ENCODE results near the gene RPH3AL. TPM values are rescaled to one million over a fixed set of nuclear protein-coding genes. Genes with fewer than 3 reads are reported as not detected.
A peak's percentile ranks its signal among the peaks of the same experiment; 100 is the strongest.
"Not testable (repeated sequence)": the region's sequence is repeated elsewhere in the genome, so short reads cannot be mapped to it uniquely, and the experiment has no call there.

The RPH3AL gene
- total RNA-seq, 6 donors from 2014 or later: 33.6 to 93.2 (median 54.3) TPM

DNA sequence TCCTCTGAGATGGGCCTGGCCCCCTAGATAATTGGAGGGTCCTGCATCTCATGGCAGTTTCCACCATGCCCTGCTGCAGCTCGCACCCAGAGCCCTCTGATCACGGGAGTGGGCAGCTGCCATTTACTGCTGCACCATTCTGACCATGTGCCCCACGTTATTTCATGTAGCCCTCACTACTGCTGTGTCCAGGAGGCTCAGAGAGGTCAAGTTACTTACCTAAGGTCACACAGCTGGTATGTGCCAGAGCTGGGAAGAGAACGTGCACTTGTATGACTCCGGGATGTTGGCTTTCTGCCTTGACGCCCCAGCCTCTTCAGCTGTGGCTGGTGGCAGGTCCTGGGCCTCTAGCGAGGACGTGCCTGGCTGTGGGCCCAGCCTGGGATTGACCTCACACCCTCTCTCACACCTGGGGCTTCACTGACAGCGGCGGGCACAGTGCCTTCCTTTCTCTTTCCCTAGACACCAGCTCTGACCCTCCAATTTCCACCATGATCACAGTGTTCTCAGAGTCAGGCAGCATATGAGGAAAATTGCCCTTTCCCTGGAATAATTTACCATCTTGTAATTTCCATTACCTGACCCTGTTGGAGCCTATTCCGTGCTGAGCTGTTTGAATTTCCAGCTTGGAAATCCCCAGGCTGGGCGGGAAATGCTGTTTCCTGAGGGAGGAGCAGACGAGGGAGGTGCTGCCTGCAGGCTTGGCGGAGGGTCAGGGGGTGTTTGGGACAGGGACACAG lies 152.6 kb downstream of the RPH3AL start:
- no peak for TF ChIP-seq EP300 (IDR thresholded peaks at IDR 0.05)
- TF ChIP-seq POLR2AphosphoS5 (IDR thresholded peaks at IDR 0.05): peak in 1 of 2 donors; percentile 27
- ATAC-seq (ENCODE audit: low FRiP score in 2 of 2) (peak in 1 of 2 donors; percentile 52), DNase-seq (peak; percentile 54 to 72)
- Histone ChIP-seq H3K27me3 (no peaks in the 10 kb centered on the region), H3K4me1 (peaks cover 14 to 17% (median 16%) of the 10 kb centered on the region in 4 donors), H3K27ac (peak overlapping the region in 3 of 4 donors; percentile 2 to 37 (median 35)), H3K36me3 (no peaks in the 10 kb centered on the region), H3K9me3 (no peaks in the 10 kb centered on the region), H3K4me3 (no peak overlapping the region)
- 38 to 41% methylated on average over 12 to 14 of the region's 14 CpGs for WGBS, 2 donors

DNA sequence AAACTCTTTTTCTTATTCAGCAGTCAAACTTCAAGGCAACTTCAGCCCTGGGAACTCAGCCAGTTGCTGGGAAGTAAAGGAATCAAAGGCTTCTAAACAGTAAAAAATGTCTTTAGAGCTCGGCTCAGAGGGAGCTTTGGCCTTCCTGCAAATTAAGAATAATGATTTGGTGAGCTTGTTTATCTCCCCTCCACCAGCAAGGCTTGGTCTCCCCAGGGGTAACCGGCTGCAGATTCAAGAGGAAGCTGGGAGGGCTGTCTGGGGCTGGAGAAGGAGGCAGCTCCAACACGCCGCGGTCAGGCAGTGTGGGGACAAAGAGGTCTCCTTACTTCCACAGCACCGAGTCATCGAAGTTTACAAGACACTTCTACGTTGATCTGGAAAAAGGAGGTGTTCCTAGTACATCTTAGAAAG lies 153.4 kb downstream of the RPH3AL start:
- ATAC-seq (ENCODE audit: low FRiP score in 2 of 2): no peak
- no peak for DNase-seq
- TF ChIP-seq POLR2A (IDR thresholded peaks at IDR 0.05) (no peak), EP300 (IDR thresholded peaks at IDR 0.05) (no peak), CTCF (IDR thresholded peaks at IDR 0.05) (no peak), POLR2AphosphoS5 (IDR thresholded peaks at IDR 0.05) (no peak)
- Histone ChIP-seq H3K9me3 (no peaks in the 10 kb centered on the region), H3K36me3 (no peaks in the 10 kb centered on the region), H3K27me3 (peaks cover 0 to 2% (median 0%) of the 10 kb centered on the region in 4 donors), H3K4me1 (peaks cover 14 to 17% (median 16%) of the 10 kb centered on the region in 4 donors), H3K4me3 (no peak overlapping the region), H3K27ac (no peak overlapping the region)
- 2 to 5% methylated on average over 8 of the region's 8 CpGs for whole genome bisulfite sequencing, 2 donors

DNA sequence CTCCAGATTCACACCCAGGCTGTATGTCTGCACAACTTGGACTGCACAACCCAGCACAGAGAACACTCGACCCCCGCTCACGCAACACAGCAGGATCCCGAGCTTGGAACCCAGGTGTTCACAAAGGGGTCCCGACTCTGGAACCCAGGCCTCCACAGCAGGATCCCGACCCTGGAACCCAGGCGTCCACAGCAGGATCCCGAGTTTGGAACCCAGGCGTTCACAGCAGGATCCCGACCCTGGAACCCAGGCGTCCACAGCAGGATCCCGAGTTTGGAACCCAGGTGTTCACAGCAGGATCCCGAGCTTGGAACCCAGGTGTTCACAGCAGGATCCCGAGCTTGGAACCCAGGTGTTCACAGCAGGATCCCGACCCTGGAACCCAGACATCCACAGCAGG lies 154.4 kb downstream of the RPH3AL start:
- not testable (repeated sequence) for H3K36me3 ChIP-seq; H3K9me3 ChIP-seq; ATAC-seq (ENCODE audit: low FRiP score in 2 of 2); H3K27ac ChIP-seq; DNase-seq; H3K27me3 ChIP-seq; H3K4me3 ChIP-seq
- WGBS, 2 donors: 91% methylated on average over 10 to 15 of the region's 15 CpGs
- H3K4me1 ChIP-seq: peaks cover 14 to 17% (median 16%) of the 10 kb centered on the region in 4 donors

GRCh38 chr17:197352-197751 lies 155.3 kb downstream of the RPH3AL start:
- H3K4me1 ChIP-seq: peaks cover 14 to 17% (median 16%) of the 10 kb centered on the region in 4 donors
- no peaks in the 10 kb centered on the region for H3K36me3 ChIP-seq
- 88 to 100% methylated on average over 1 to 2 of the region's 2 CpGs for WGBS, 2 donors
- H3K27ac ChIP-seq: no peak overlapping the region
- H3K9me3 ChIP-seq: no peaks in the 10 kb centered on the region
- ATAC-seq (ENCODE audit: low FRiP score in 2 of 2) (no peak), DNase-seq (no peak)
- peaks cover 0 to 2% (median 0%) of the 10 kb centered on the region in 4 donors for H3K27me3 ChIP-seq
- no peak overlapping the region for H3K4me3 ChIP-seq
- TF ChIP-seq POLR2A (IDR thresholded peaks at IDR 0.05): no peak
- TF ChIP-seq POLR2AphosphoS5 (IDR thresholded peaks at IDR 0.05): no peak
- TF ChIP-seq EP300 (IDR thresholded peaks at IDR 0.05): no peak
- no peak for TF ChIP-seq CTCF (IDR thresholded peaks at IDR 0.05)

DNA sequence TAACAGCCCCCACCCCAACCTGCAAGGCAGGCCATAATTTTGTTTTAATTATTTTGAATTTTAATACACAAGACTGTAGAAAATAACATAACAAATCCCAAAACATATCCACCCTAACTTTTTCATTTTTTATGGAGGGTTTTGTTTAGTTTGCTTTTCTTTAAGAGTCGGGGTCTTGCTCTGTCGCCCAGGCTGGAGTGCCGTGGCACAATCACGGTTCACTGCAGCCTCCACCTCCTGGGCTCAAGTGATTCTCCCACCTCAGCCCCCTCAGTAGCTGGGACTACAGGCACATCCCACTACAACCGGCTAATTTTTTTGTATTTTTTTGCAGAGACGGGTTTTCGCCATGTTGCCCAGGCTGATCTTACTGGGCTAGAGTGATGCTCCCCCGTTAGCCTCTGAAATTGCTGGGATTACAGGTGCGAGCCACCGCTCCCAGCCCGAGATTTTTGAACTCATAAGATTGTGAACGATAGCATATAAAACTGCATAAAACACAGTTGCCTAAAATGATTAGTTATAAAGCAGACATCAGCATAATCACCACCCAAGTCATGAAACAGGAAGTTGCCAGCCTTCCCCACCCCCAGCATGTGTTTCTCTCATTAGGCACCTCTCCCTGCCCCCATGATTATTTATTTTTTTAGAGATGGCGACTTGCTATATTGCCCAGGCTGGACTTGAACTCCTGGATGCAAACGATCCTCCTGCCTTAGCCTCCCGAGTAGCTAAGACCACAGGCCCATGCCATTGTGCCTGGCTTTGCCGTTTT lies 157.6 kb downstream of the RPH3AL start:
- no peak for TF ChIP-seq POLR2AphosphoS5 (IDR thresholded peaks at IDR 0.05)
- TF ChIP-seq CTCF (IDR thresholded peaks at IDR 0.05): no peak
- no peak for TF ChIP-seq POLR2A (IDR thresholded peaks at IDR 0.05)
- TF ChIP-seq EP300 (IDR thresholded peaks at IDR 0.05): no peak
- no peak for ATAC-seq (ENCODE audit: low FRiP score in 2 of 2)
- WGBS, 2 donors: 84 to 85% methylated on average over 16 of the region's 16 CpGs

More for the DNA sequence above, 157.6 kb downstream of the RPH3AL start:
- Histone ChIP-seq H3K4me1 (peaks cover 6 to 12% (median 9%) of the 10 kb centered on the region in 4 donors), H3K27ac (no peak overlapping the region), H3K9me3 (no peaks in the 10 kb centered on the region), H3K27me3 (peaks cover 0 to 2% (median 0%) of the 10 kb centered on the region in 4 donors), H3K36me3 (no peaks in the 10 kb centered on the region), H3K4me3 (no peak overlapping the region)
- no peak for DNase-seq
